Esophagus muscularis mucosa (tissue), 4 donors: ENCODE measurements around the gene AUP1. TPM values are rescaled to one million over a fixed set of nuclear protein-coding genes. Genes with fewer than 3 reads are reported as not detected.
A peak's percentile ranks its signal among the peaks of the same experiment; 100 is the strongest.

Source experiments
- DNase-seq: peaks from one replicate; pipeline ENCODE4 v3.0.0-alpha.2; 2017; ENCODE audit errors: extremely low spot score
- H3K27ac ChIP-seq, 4 donors: fragments of 200-600 bp; sonication (generic); replicated peaks in 1 of 4; 1 replicate in 3 of 4; 2 replicates in 1 of 4; pipeline ENCODE4 v1.5.1; 2016 to 2019; ENCODE audit warnings: mild to moderate bottlenecking in 1 of 4
- H3K27me3 ChIP-seq, 4 donors: fragments of 200-600 bp; sonication (generic); one replicate each; pipeline versions ENCODE4 v1.5.1 to v1.6.0; 2016 to 2019
- H3K36me3 ChIP-seq, 4 donors: fragments of 200-600 bp; sonication (generic); one replicate each; pipeline ENCODE4 v1.5.1; 2016 to 2019
- H3K4me1 ChIP-seq, 4 donors: fragments of 200-600 bp; sonication (generic); one replicate each; pipeline ENCODE4 v1.5.1; 2016 to 2019
- H3K4me3 ChIP-seq, 4 donors: fragments of 200-600 bp; sonication (generic); 1 replicate in 2 of 4; 2 replicates in 2 of 4; pipeline ENCODE4 v1.5.1; 2016 to 2019; ENCODE audit warnings: mild to moderate bottlenecking in 4 of 4, moderate library complexity in 1 of 4
- H3K9me3 ChIP-seq, 4 donors: fragments of 200-600 bp; sonication (generic); 1 replicate in 3 of 4; 2 replicates in 1 of 4; pipeline ENCODE4 v1.5.1; 2016 to 2019
- EP300 ChIP-seq: sonication (generic); formaldehyde crosslinking; IDR thresholded peaks from one replicate; pipeline ENCODE4 v1.6.1; 2017; ENCODE audit warnings: antibody characterized with exemption
- POLR2A ChIP-seq: fragments of 450-650 bp; IDR thresholded peaks from one replicate; pipeline ENCODE4 v1.6.1; 2017; ENCODE audit warnings: antibody characterized with exemption, moderate library complexity, mild to moderate bottlenecking, low read depth
- POLR2AphosphoS5 ChIP-seq, 2 donors: sonication (generic); formaldehyde crosslinking; IDR thresholded peaks; one replicate each; pipeline ENCODE4 v1.6.1; 2017; ENCODE audit warnings: antibody characterized with exemption in 2 of 2
- WGBS: methylation state at CpG from one replicate; pipeline ENCODE4 v1.1.5; 2018; 5-methylcytosine and 5-hydroxymethylcytosine counted together
- intact Hi-C: fragments of 100-400 bp; cut with DNase I; formaldehyde crosslinking; loops from one replicate; pipeline ENCODE4 v1.15.1; 2023
- total RNA-seq, 4 donors: library from RNA; depleted of rRNA; stranded (reverse); fragments of >200 nt; gene quantifications; one replicate each; pipeline versions ENCODE4 v1.1.0 to v1.2.1, GENCODE V29; 2016
- TF ChIP-seq, protein P1 (sequence below), 3 experiments: fragments of 200-600 bp in 2 of 3; fragments of 450-650 bp in 1 of 3; sonication (generic) in 2 of 3; IDR thresholded peaks; one replicate each; pipeline ENCODE4 v1.5.1; 2017 to 2019; ENCODE audit warnings: antibody characterized with exemption in 3 of 3, mild to moderate bottlenecking in 2 of 3, moderate library complexity in 1 of 3

The AUP1 gene
- total RNA-seq, 4 donors from 2014 or later = 83.6 to 95.1 (median 89.6) TPM

DNA sequence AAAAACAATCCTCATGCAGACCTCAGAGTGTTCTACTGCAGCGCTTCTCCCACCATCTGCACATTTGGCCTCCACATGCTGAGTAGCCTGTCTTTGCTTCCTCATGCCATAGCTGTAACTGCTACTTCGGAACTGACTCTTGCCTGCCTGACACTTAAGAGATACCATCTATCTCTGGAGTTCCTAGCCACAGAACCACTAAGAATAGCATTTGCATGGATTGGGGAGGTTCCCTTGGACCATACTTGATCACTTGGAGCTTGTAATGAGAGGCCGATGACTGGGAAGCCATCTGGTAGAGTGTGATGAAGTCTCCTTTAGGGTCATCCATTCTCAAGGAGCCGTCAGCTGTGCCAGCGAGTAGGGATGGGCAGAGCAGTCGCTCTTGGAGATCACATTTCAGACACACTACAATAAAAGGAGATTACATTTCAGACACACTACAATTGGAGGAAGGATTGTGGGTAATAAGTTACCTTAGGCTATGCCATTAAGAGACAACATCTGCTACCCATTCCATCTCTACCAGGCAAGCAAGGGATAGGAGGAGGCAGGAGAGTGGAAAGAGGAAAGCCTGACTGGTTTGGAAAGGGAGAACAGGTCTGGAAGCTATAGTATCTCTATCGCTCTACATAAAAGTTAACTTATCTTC, 46.8 kb upstream of the AUP1 start:
- WGBS = 76% methylated on average over 7 of the region's 7 CpGs
- H3K27ac ChIP-seq = peak overlapping the region in 2 of 4 donors; percentile 10 to 22
- TF ChIP-seq EP300 (no peak), POLR2AphosphoS5 (IDR thresholded peaks at IDR 0.05) (no peak), POLR2A (no peak)
- TF ChIP-seq, protein P1, sequence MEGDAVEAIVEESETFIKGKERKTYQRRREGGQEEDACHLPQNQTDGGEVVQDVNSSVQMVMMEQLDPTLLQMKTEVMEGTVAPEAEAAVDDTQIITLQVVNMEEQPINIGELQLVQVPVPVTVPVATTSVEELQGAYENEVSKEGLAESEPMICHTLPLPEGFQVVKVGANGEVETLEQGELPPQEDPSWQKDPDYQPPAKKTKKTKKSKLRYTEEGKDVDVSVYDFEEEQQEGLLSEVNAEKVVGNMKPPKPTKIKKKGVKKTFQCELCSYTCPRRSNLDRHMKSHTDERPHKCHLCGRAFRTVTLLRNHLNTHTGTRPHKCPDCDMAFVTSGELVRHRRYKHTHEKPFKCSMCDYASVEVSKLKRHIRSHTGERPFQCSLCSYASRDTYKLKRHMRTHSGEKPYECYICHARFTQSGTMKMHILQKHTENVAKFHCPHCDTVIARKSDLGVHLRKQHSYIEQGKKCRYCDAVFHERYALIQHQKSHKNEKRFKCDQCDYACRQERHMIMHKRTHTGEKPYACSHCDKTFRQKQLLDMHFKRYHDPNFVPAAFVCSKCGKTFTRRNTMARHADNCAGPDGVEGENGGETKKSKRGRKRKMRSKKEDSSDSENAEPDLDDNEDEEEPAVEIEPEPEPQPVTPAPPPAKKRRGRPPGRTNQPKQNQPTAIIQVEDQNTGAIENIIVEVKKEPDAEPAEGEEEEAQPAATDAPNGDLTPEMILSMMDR (IDR thresholded peaks at IDR 0.05) = no peak
- DNase-seq = no peak
- peaks cover 0 to 5% (median 2%) of the 10 kb centered on the region in 4 donors for H3K27me3 ChIP-seq
- no peak overlapping the region for H3K4me3 ChIP-seq
- no peaks in the 10 kb centered on the region for H3K9me3 ChIP-seq
- H3K4me1 ChIP-seq = no peaks in the 10 kb centered on the region
- intact Hi-C loops = no loop called here
- H3K36me3 ChIP-seq = no peaks in the 10 kb centered on the region

DNA sequence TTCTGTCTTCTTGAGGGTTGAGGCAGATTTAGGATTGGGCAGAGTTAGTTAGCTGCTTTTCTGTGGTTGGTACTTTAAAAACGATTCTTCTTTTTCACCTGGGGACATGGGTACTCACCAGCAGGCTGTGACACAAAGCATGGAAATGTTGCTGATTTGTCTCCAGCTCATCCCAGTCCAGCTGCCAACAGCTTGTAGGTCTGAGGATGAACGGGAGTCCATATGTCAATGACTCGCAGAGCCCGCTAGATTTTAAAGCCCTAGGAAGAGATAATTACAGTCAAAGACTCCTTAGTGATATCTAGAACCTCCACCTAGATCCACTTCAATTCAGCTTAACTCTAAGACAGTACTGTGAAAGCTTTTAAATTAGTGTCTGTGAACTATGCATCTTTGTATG, 45.8 kb upstream of the AUP1 start:
- no peak overlapping the region for H3K4me3 ChIP-seq
- DNase-seq = no peak
- 83% methylated on average over 4 of the region's 4 CpGs for WGBS
- H3K9me3 ChIP-seq = no peaks in the 10 kb centered on the region
- H3K27ac ChIP-seq = no peak overlapping the region
- TF ChIP-seq POLR2AphosphoS5 (IDR thresholded peaks at IDR 0.05) = no peak
- TF ChIP-seq EP300 = no peak
- no peak for TF ChIP-seq POLR2A
- TF ChIP-seq, protein P1 (IDR thresholded peaks at IDR 0.05) = no peak
- H3K36me3 ChIP-seq = no peaks in the 10 kb centered on the region
- intact Hi-C loops = no loop called here
- H3K27me3 ChIP-seq = peaks cover 0 to 5% (median 0%) of the 10 kb centered on the region in 4 donors
- no peaks in the 10 kb centered on the region for H3K4me1 ChIP-seq

DNA sequence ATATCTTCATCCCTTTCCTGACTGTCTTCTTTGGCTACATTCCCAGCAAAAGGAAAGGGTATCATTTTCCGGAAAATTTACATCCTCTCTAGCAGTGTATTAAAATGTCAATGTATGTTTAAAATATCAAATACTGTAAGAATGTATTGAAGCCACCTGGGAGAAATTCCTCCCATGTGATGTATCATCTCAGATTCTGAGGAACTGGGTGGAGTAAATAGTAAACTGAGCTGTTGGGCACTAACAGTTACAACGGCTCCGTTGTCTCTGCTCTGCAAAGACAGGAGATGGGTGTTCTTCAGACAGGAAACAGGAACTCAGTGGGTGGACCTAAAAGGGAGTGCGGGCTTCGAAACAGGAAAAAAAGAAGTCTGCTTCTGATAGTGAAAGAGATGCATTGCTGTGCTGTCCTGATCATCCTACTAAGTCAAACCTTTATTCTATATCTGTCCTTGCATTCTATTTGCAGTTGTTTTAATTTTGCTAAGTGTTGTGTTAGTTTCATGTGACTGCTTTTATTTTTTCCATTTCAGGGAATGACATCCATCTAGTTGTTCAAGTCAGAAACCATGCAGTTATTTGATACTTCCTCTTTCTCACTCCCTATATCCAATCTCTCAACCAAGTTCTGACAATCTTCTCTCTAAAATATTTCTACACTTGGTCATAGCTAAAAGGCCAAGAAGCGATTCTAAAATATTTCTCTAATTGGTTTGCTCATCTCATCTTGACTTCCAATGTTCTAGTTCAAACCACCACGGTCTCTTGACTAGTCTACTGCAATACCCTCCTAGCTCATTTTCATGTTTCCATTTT, 44.4 kb upstream of the AUP1 start:
- intact Hi-C loops = no loop called here
- Histone ChIP-seq H3K27me3 (peaks cover 0 to 5% (median 0%) of the 10 kb centered on the region in 4 donors), H3K9me3 (no peaks in the 10 kb centered on the region), H3K36me3 (no peaks in the 10 kb centered on the region), H3K4me3 (no peak overlapping the region), H3K4me1 (no peaks in the 10 kb centered on the region), H3K27ac (peak overlapping the region in 1 of 4 donors; percentile 25)
- DNase-seq = no peak
- no peak for TF ChIP-seq EP300
- TF ChIP-seq, protein P1 (IDR thresholded peaks at IDR 0.05) = no peak
- TF ChIP-seq POLR2AphosphoS5 (IDR thresholded peaks at IDR 0.05) = no peak
- TF ChIP-seq POLR2A = no peak
- 41% methylated on average over 7 of the region's 7 CpGs for WGBS

DNA sequence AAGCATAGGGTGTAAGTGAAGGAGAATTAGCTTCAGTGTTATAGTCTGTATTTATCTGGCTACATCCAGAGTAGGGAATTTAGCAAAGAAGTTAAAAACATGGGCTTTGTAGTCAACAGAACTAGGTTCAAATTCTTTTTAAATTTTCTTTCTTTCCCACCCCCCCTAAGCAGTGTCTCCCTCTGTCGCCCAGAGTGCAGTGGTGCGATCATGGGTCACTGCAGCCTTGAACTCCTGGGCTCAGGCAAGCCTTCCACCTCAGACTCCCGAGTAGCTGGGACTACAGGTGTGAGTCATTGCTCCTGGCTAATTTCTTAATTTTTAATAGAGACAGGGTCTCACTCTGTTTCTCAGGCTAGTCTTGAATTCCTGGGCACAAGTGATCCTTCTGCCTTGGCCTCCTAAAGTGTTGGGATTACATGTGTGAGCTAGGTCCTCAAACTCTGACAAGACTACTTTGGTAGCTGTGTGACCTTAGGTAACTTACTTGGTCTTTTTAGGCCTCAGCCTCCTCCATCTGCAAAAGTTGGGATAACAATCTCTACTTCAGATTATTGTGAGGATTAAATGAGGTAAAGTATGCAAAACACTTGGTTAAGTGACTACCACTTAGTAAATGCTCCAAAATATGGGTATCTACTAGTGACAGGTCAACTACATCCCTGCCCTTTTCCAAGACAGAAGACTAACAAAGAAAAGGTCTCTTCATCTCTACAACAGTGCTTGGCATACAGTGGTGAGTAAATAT, 42.8 kb upstream of the AUP1 start:
- no peak overlapping the region for H3K4me3 ChIP-seq
- H3K9me3 ChIP-seq = no peaks in the 10 kb centered on the region
- no peak overlapping the region for H3K27ac ChIP-seq
- H3K36me3 ChIP-seq = no peaks in the 10 kb centered on the region
- TF ChIP-seq POLR2AphosphoS5 (IDR thresholded peaks at IDR 0.05) (no peak), EP300 (no peak), POLR2A (no peak)
- TF ChIP-seq, protein P1 (IDR thresholded peaks at IDR 0.05) = no peak
- peaks cover 0 to 5% (median 0%) of the 10 kb centered on the region in 4 donors for H3K27me3 ChIP-seq
- H3K4me1 ChIP-seq = no peaks in the 10 kb centered on the region
- WGBS = 79% methylated on average over 3 of the region's 3 CpGs
- intact Hi-C loops = no loop called here
- DNase-seq = no peak
